Hematopoietic multipotent progenitor cell treated with erythropoietin and hydrocortisone succinate and interleukin-3 and kit ligand, for 15 days (in vitro differentiated cells): Measurements from ENCODE around the gene NPAS1.
"Not testable (repeated sequence)": the region's sequence is repeated elsewhere in the genome, so short reads cannot be mapped to it uniquely, and the experiment has no call there.

Experiments used
- DNase-seq: peaks from one replicate; pipeline ENCODE4 v3.0.0-alpha.2; 2015; ENCODE audit warnings: low spot score

Gene NPAS1

GRCh38 chr19:46990991-46991676 is 28.5 kb upstream of the NPAS1 start:
- DNase-seq: peak; percentile 61

- DNase-seq: no peak
Observed at GRCh38 chr19:46992699-46993535, 26.7 kb upstream of the NPAS1 start.

GRCh38 chr19:46993622-46994021 is 26.0 kb upstream of the NPAS1 start:
- DNase-seq: no peak

GRCh38 chr19:46994141-46994686 is 25.4 kb upstream of the NPAS1 start:
- DNase-seq: no peak

GRCh38 chr19:46995492-46995891 is 24.1 kb upstream of the NPAS1 start:
- DNase-seq: no peak

GRCh38 chr19:46998445-46999125 is 21.1 kb upstream of the NPAS1 start:
- no peak for DNase-seq

- DNase-seq: no peak
Observed at GRCh38 chr19:46999377-46999776, 20.3 kb upstream of the NPAS1 start.

- DNase-seq: no peak
Observed at GRCh38 chr19:46999878-47000277, 19.8 kb upstream of the NPAS1 start.

- no peak for DNase-seq
Observed at GRCh38 chr19:47000373-47000772, 19.3 kb upstream of the NPAS1 start.

- no peak for DNase-seq
Observed at GRCh38 chr19:47001584-47001983, 18.1 kb upstream of the NPAS1 start.

- no peak for DNase-seq
Observed at GRCh38 chr19:47002106-47002766, 17.4 kb upstream of the NPAS1 start.

- DNase-seq: no peak
Observed at GRCh38 chr19:47002853-47003610, 16.6 kb upstream of the NPAS1 start.

- DNase-seq: no peak
Observed at GRCh38 chr19:47003611-47004465, 15.8 kb upstream of the NPAS1 start.

GRCh38 chr19:47005164-47005641 is 14.4 kb upstream of the NPAS1 start:
- DNase-seq: no peak

GRCh38 chr19:47005873-47006272 is 13.8 kb upstream of the NPAS1 start:
- DNase-seq: no peak

GRCh38 chr19:47006496-47006895 is 13.1 kb upstream of the NPAS1 start:
- no peak for DNase-seq

GRCh38 chr19:47010549-47010948 is 9.1 kb upstream of the NPAS1 start:
- not testable (repeated sequence) for DNase-seq

GRCh38 chr19:47012617-47013016 is 7.0 kb upstream of the NPAS1 start:
- DNase-seq: no peak

GRCh38 chr19:47013041-47013517 is 6.6 kb upstream of the NPAS1 start:
- DNase-seq: peak; percentile 69

GRCh38 chr19:47018923-47019322 is 714 bp upstream of the NPAS1 start:
- DNase-seq: no peak
